Liver (tissue), 9 donors: Measurements from ENCODE around the gene SEMA3C. TPM values are rescaled to one million over a fixed set of nuclear protein-coding genes. Genes with fewer than 3 reads are reported as not detected.

Experiments used
- DNase-seq: peaks from one replicate; pipeline ENCODE4 v3.0.0-alpha.2; 2017; ENCODE audit warnings: low spot score
- H3K27ac ChIP-seq, 2 donors: one replicate each; pipeline ENCODE4 v1.7.0; 2013; ENCODE audit warnings: inconsistent platforms in 2 of 2, low read length in 2 of 2, control low read depth in 1 of 2, low read depth in 1 of 2, mild to moderate bottlenecking in 1 of 2
- H3K27me3 ChIP-seq, 4 donors: one replicate each; pipeline versions ENCODE4 v1.6.1 to v1.7.0; 2013; ENCODE audit warnings: low read length in 3 of 4, inconsistent platforms in 1 of 4, mild to moderate bottlenecking in 1 of 4, moderate library complexity in 1 of 4; ENCODE audit not compliant: control insufficient read depth in 4 of 4, insufficient read depth in 4 of 4
- H3K36me3 ChIP-seq, 4 donors: one replicate each; pipeline versions ENCODE4 v1.6.1 to v1.7.0; 2013; ENCODE audit warnings: low read length in 3 of 4, mild to moderate bottlenecking in 3 of 4, low read depth in 1 of 4, moderate library complexity in 1 of 4; ENCODE audit not compliant: control insufficient read depth in 4 of 4, insufficient read depth in 3 of 4
- H3K4me1 ChIP-seq, 4 donors: one replicate each; pipeline versions ENCODE4 v1.6.1 to v1.7.0; 2013; ENCODE audit warnings: low read length in 3 of 4, mild to moderate bottlenecking in 3 of 4, moderate library complexity in 1 of 4; ENCODE audit not compliant: control insufficient read depth in 4 of 4, insufficient read depth in 4 of 4
- H3K4me3 ChIP-seq, 3 donors: one replicate each; pipeline versions ENCODE4 v1.6.1 to v1.7.0; 2013; ENCODE audit warnings: low read length in 3 of 3, control low read depth in 1 of 3, low read depth in 1 of 3, mild to moderate bottlenecking in 1 of 3
- H3K9ac ChIP-seq, 2 donors: one replicate each; pipeline ENCODE4 v1.7.0; 2013; ENCODE audit warnings: low read length in 2 of 2, mild to moderate bottlenecking in 2 of 2, moderate library complexity in 2 of 2, control low read depth in 1 of 2, low read depth in 1 of 2
- H3K9me3 ChIP-seq, 4 donors: one replicate each; pipeline versions ENCODE4 v1.6.1 to v1.7.0; 2013; ENCODE audit warnings: low read length in 3 of 4; ENCODE audit not compliant: control insufficient read depth in 4 of 4
- ATF3 ChIP-seq: IDR thresholded peaks from 2 replicates; pipeline ENCODE4 v1.6.1; 2016; ENCODE audit warnings: antibody characterized with exemption
- CTCF ChIP-seq: fragments of 150-350 bp; IDR thresholded peaks from 2 replicates; pipeline ENCODE4 v1.5.1; 2017; ENCODE audit warnings: improper control_type of control experiment, low read depth, low read length; ENCODE audit not compliant: missing input control
- FOXA2 ChIP-seq: IDR thresholded peaks from 2 replicates; pipeline ENCODE4 v1.6.1; 2016; ENCODE audit warnings: antibody characterized with exemption
- GABPA ChIP-seq, 2 donors: IDR thresholded peaks in 1 of 2; conservative IDR thresholded peaks in 1 of 2; 2 replicates each; pipeline ENCODE4 v1.6.1; 2016; ENCODE audit warnings: antibody characterized with exemption in 2 of 2, mild to moderate bottlenecking in 1 of 2, moderate library complexity in 1 of 2
- HNF4A ChIP-seq, 2 donors: conservative IDR thresholded peaks; 2 replicates each; pipeline ENCODE4 v1.6.1; 2016; ENCODE audit warnings: antibody characterized with exemption in 2 of 2, mild to moderate bottlenecking in 2 of 2
- HNF4G ChIP-seq: IDR thresholded peaks from 2 replicates; pipeline ENCODE4 v1.6.1; 2016; ENCODE audit warnings: antibody characterized with exemption
- JUND ChIP-seq, 2 donors: IDR thresholded peaks; 2 replicates each; pipeline ENCODE4 v1.6.1; 2016; ENCODE audit warnings: antibody characterized with exemption in 2 of 2
- MAX ChIP-seq: IDR thresholded peaks from 2 replicates; pipeline ENCODE4 v1.6.1; 2016; ENCODE audit warnings: antibody characterized with exemption
- NR2F2 ChIP-seq: IDR thresholded peaks from 2 replicates; pipeline ENCODE4 v1.6.1; 2016; ENCODE audit warnings: antibody characterized with exemption
- RAD21 ChIP-seq, 2 donors: IDR thresholded peaks; 2 replicates each; pipeline ENCODE4 v1.6.1; 2016; ENCODE audit warnings: antibody characterized with exemption in 2 of 2, mild to moderate bottlenecking in 2 of 2
- REST ChIP-seq: IDR thresholded peaks from 2 replicates; pipeline ENCODE4 v1.6.1; 2016; ENCODE audit warnings: antibody characterized with exemption, mild to moderate bottlenecking
- RXRA ChIP-seq, 2 donors: IDR thresholded peaks; 2 replicates each; pipeline ENCODE4 v1.6.1; 2017 to 2018; ENCODE audit warnings: antibody characterized with exemption in 2 of 2, mild to moderate bottlenecking in 1 of 2
- SP1 ChIP-seq: IDR thresholded peaks from 2 replicates; pipeline ENCODE4 v1.6.1; 2018; ENCODE audit warnings: antibody characterized with exemption, mild to moderate bottlenecking
- TAF1 ChIP-seq: conservative IDR thresholded peaks from 2 replicates; pipeline ENCODE4 v1.6.1; 2016; ENCODE audit warnings: antibody characterized with exemption, mild to moderate bottlenecking
- YY1 ChIP-seq: IDR thresholded peaks from 2 replicates; pipeline ENCODE4 v1.6.1; 2016; ENCODE audit warnings: antibody characterized with exemption, mild to moderate bottlenecking
- ZBTB33 ChIP-seq: IDR thresholded peaks from 2 replicates; pipeline ENCODE4 v1.6.1; 2016; ENCODE audit warnings: antibody characterized with exemption
- whole genome bisulfite sequencing: extraction: QIAGEN DNeasy Blood & Tissue Kit; methylation state at CpG from one replicate; pipeline ENCODE4 v1.1.7; 2013; 5-methylcytosine and 5-hydroxymethylcytosine counted together
- polyA plus RNA-seq, 2 donors: library from polyadenylated mRNA; stranded (reverse) in 1 of 2; unstranded in 1 of 2; fragments of 200-250 nt in 1 of 2; fragments of >200 nt in 1 of 2; fragmentation: Nextera tagmentation in 1 of 2; extraction: Ambion mirVana in 1 of 2; gene quantifications; one replicate each; pipeline versions ENCODE4 v1.2.1 to v1.2.3, GENCODE V29; 2013 to 2015
- total RNA-seq, 2 donors: library from RNA; depleted of rRNA; stranded (reverse); fragments of >200 nt; gene quantifications; one replicate each; pipeline ENCODE4 v1.2.3, GENCODE V29; 2014
- donor health status: healthy.
- donor health status: healthy.
- donor health status: healthy.
- donor health status: healthy.
- donor health status: healthy.

SEMA3C gene
- total and polyA plus RNA-seq, 4 donors, result 0.20 to 1.8 (median 0.64) TPM

GRCh38 chr7:80767654-80768053 is 151.2 kb downstream of the SEMA3C start:
- 53% methylated on average over 1 of the region's 1 CpG for WGBS
- H3K27me3 ChIP-seq, result peaks cover 0 to 4% (median 0%) of the 10 kb centered on the region in 4 donors
- H3K9me3 ChIP-seq, result no peaks in the 10 kb centered on the region
- no peak overlapping the region for H3K4me3 ChIP-seq
- no peaks in the 10 kb centered on the region for H3K36me3 ChIP-seq
- H3K27ac ChIP-seq, result no peak overlapping the region
- no peak overlapping the region for H3K9ac ChIP-seq
- H3K4me1 ChIP-seq, result no peaks in the 10 kb centered on the region
- TF ChIP-seq JUND (IDR thresholded peaks at IDR 0.05), result no peak
- TF ChIP-seq RAD21 (IDR thresholded peaks at IDR 0.05), result no peak
- TF ChIP-seq YY1, result no peak
- TF ChIP-seq GABPA (IDR thresholded peaks at IDR 0.05 in 1 of 2, conservative IDR thresholded peaks at IDR 0.05 in 1 of 2), result no peak
- no peak for TF ChIP-seq CTCF
- no peak for TF ChIP-seq SP1
- TF ChIP-seq REST, result no peak
- TF ChIP-seq RXRA (IDR thresholded peaks at IDR 0.05), result no peak
- no peak for TF ChIP-seq MAX
- TF ChIP-seq HNF4A (conservative IDR thresholded peaks at IDR 0.05), result no peak
- TF ChIP-seq TAF1, result no peak
- DNase-seq, result no peak

GRCh38 chr7:80766724-80767123 is 152.1 kb downstream of the SEMA3C start:
- no peak for DNase-seq
- peaks cover 0 to 4% (median 0%) of the 10 kb centered on the region in 4 donors for H3K27me3 ChIP-seq
- WGBS, result 79% methylated on average over 5 of the region's 5 CpGs

More at GRCh38 chr7:80766724-80767123, 152.1 kb downstream of the SEMA3C start:
- H3K4me1 ChIP-seq, result no peaks in the 10 kb centered on the region
- H3K9me3 ChIP-seq, result no peaks in the 10 kb centered on the region
- H3K27ac ChIP-seq, result no peak overlapping the region
- H3K9ac ChIP-seq, result no peak overlapping the region
- TF ChIP-seq HNF4A (conservative IDR thresholded peaks at IDR 0.05), result no peak
- TF ChIP-seq RAD21 (IDR thresholded peaks at IDR 0.05), result no peak
- no peak for TF ChIP-seq CTCF
- TF ChIP-seq ZBTB33, result no peak
- TF ChIP-seq YY1, result no peak
- TF ChIP-seq TAF1, result no peak
- TF ChIP-seq SP1, result no peak
- no peak for TF ChIP-seq ATF3
- no peak for TF ChIP-seq JUND (IDR thresholded peaks at IDR 0.05)
- no peak for TF ChIP-seq HNF4G
- no peak for TF ChIP-seq FOXA2
- TF ChIP-seq MAX, result no peak
- no peak for TF ChIP-seq NR2F2
- H3K4me3 ChIP-seq, result no peak overlapping the region
- H3K36me3 ChIP-seq, result no peaks in the 10 kb centered on the region
